Retinal pigment epithelial cell (primary cell): ENCODE results near the gene WDR74.

ENCODE experiments used
- DNase-seq: peaks from one replicate; pipeline ENCODE4 v3.0.0-alpha.2; 2010; ENCODE audit warnings: low read depth
- H3K4me3 ChIP-seq: 2 replicates; pipeline ENCODE4 v1.5.1; 2011; ENCODE audit warnings: mild to moderate bottlenecking, low read length, control low read depth, moderate library complexity
- TF ChIP-seq, protein P1 (sequence below): conservative IDR thresholded peaks from 2 replicates; pipeline ENCODE4 v1.5.1; 2011; ENCODE audit warnings: low read depth, low read length, control low read depth, inconsistent platforms

The WDR74 gene

DNA sequence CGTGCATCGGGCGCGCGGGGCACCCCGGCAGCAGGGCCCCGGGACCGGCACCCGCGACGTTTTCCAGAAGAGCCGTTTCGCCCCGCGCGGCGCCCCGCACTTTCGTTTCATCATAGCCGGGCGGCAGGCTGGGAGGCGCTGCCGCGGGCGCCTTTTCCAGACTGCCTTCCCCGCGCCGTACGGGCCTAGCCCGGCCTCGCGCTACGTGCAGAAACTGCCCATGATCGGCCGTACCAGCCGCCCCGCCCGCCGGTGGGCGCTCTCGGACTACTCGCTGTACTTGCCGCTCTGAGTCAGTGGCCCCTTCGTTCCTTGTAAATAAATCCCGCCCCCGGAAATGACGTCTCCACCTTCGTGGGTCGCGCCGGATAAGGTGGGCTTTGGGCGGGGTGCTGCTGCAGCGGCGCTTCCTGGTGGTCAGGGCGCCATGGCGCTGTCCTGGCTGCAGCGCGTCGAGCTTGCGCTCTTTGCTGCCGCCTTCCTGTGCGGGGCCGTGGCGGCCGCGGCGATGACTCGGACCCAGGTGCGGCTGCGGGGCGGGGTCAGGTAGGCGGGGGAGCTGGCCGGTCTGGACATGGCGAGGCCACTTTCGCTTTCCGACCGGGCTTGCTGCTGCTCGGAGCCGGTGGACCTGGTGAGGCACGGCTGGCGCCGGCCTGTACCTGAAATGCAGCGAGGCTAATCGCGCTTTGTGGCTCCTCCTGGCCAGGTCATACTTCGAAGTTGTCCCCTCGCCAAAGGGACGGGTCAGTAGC is 52.2 kb downstream of the WDR74 start, which contains the start of gene TMEM179B:
TSS of gene TMEM179B (plus strand) at position 398 of the 755 bp plus-strand sequence. CDS start at position 428, 30 bp downstream.
- TF ChIP-seq, protein P1, sequence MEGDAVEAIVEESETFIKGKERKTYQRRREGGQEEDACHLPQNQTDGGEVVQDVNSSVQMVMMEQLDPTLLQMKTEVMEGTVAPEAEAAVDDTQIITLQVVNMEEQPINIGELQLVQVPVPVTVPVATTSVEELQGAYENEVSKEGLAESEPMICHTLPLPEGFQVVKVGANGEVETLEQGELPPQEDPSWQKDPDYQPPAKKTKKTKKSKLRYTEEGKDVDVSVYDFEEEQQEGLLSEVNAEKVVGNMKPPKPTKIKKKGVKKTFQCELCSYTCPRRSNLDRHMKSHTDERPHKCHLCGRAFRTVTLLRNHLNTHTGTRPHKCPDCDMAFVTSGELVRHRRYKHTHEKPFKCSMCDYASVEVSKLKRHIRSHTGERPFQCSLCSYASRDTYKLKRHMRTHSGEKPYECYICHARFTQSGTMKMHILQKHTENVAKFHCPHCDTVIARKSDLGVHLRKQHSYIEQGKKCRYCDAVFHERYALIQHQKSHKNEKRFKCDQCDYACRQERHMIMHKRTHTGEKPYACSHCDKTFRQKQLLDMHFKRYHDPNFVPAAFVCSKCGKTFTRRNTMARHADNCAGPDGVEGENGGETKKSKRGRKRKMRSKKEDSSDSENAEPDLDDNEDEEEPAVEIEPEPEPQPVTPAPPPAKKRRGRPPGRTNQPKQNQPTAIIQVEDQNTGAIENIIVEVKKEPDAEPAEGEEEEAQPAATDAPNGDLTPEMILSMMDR: peak; percentile 67
- peak; percentile 93 for DNase-seq
- peak within 1 kb of the TSS; percentile 92 for H3K4me3 ChIP-seq

DNA sequence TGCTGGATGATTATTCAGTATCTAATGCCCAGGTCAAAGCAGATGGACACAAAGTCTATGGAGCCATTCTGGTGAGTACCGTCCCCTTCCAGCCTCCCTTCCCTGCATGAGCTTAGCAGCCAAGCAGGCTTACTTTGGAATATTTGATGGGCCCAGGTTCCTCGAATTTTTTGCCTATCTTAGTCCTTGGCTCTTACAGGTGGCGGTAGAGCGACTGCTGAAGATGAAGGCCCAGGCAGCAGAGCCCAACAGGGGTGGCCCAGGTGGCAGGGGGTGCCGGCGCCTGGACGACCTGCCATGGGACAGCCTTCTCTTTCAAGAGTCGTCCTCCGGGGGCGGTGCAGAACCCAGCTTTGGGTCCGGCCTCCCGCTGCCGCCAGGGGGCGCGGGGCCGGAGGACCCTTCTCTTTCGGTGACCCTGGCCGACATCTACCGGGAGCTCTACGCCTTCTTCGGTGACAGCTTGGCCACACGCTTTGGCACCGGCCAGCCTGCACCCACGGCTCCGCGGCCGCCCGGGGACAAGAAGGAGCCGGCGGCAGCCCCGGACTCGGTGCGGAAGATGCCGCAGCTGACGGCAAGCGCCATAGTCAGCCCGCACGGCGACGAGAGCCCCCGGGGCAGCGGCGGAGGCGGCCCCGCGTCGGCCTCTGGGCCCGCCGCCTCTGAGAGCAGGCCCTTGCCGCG is 52.9 kb downstream of the WDR74 start:
- peak overlapping the region; percentile 92 for H3K4me3 ChIP-seq
- peak; percentile 32 for DNase-seq
- TF ChIP-seq, protein P1: peak; percentile 99
